ENCODE results near the gene CARNS1. TPM values are rescaled to one million over a fixed set of nuclear protein-coding genes. Genes with fewer than 3 reads are reported as not detected.

Gene CARNS1
- polyA plus RNA-seq, 1 donor (not counting 4 experiments of a cell fraction or from before 2014, with no cell fraction given), result not detected

- FAIRE-seq, result no peak
- Histone ChIP-seq H3K27me3 (ENCODE audit: control insufficient read depth, extremely low read depth, insufficient read depth, low read length) (no peaks in the 10 kb centered on the region), H3K36me3 (ENCODE audit: control insufficient read depth in 2 of 2, extremely low read depth in 1 of 2, insufficient read depth in 2 of 2, low read length in 2 of 2) (no peaks in the 10 kb centered on the region), H4K20me1 (ENCODE audit: control insufficient read depth, extremely low read depth, insufficient read depth, low read length) (no peaks in the 10 kb centered on the region), H2AFZ (ENCODE audit: control insufficient read depth, low read length) (no peak overlapping the region), H3K9me3 (ENCODE audit: control insufficient read depth, low read depth, low read length) (no peaks in the 10 kb centered on the region), H3K79me2 (ENCODE audit: control insufficient read depth, insufficient read depth, low read length) (no peaks in the 10 kb centered on the region), H3K4me3 (ENCODE audit: control insufficient read depth in 2 of 3, extremely low read depth in 1 of 3, insufficient read depth in 2 of 3, low read depth in 1 of 3, low read length in 3 of 3) (no peak overlapping the region), H3K9me1 (ENCODE audit: control insufficient read depth, extremely low read depth, insufficient read depth, low read length) (no peaks in the 10 kb centered on the region), H3K4me2 (ENCODE audit: control insufficient read depth, extremely low read depth, insufficient read depth, low read depth, low read length) (no peak overlapping the region), H3K4me1 (ENCODE audit: control insufficient read depth, extremely low read depth, insufficient read depth, low read length) (peaks cover 42% of the 10 kb centered on the region), H3K9ac (ENCODE audit: control insufficient read depth, extremely low read depth, insufficient read depth, low read length) (no peak overlapping the region), H3K27ac (ENCODE audit: control insufficient read depth, insufficient read depth, low read length) (no peak overlapping the region)
- TF ChIP-seq CTCF (optimal IDR thresholded peaks at IDR 0.05 in 1 of 3, IDR thresholded peaks at IDR 0.05 in 1 of 3, conservative IDR thresholded peaks at IDR 0.05 in 1 of 3; ENCODE audit: extremely low read depth in 1 of 3, insufficient read depth in 2 of 3, low read length in 3 of 3), result no peak
- no peak for TF ChIP-seq EZH2 (IDR thresholded peaks at IDR 0.05; ENCODE audit: low read length)
- DNase-seq (ENCODE audit: low read depth, low spot score), result no peak
- dilution Hi-C loops (cut with MboI; ENCODE audit: extremely low pct_ligation_motif_present, low sequenced_read_pairs), result no loop called here
These were observed 38.3 kb upstream of the CARNS1 start for GRCh38 chr11:67376873-67377808.

- Histone ChIP-seq H3K36me3 (ENCODE audit: control insufficient read depth in 2 of 2, extremely low read depth in 1 of 2, insufficient read depth in 2 of 2, low read length in 2 of 2) (no peaks in the 10 kb centered on the region), H3K79me2 (ENCODE audit: control insufficient read depth, insufficient read depth, low read length) (no peaks in the 10 kb centered on the region), H2AFZ (ENCODE audit: control insufficient read depth, low read length) (no peak overlapping the region), H3K4me3 (ENCODE audit: control insufficient read depth in 2 of 3, extremely low read depth in 1 of 3, insufficient read depth in 2 of 3, low read depth in 1 of 3, low read length in 3 of 3) (no peak overlapping the region), H3K4me1 (ENCODE audit: control insufficient read depth, extremely low read depth, insufficient read depth, low read length) (peaks cover 45% of the 10 kb centered on the region), H3K9me1 (ENCODE audit: control insufficient read depth, extremely low read depth, insufficient read depth, low read length) (no peaks in the 10 kb centered on the region), H3K27me3 (ENCODE audit: control insufficient read depth, extremely low read depth, insufficient read depth, low read length) (no peaks in the 10 kb centered on the region), H3K9ac (ENCODE audit: control insufficient read depth, extremely low read depth, insufficient read depth, low read length) (no peak overlapping the region), H3K4me2 (ENCODE audit: control insufficient read depth, extremely low read depth, insufficient read depth, low read depth, low read length) (no peak overlapping the region), H4K20me1 (ENCODE audit: control insufficient read depth, extremely low read depth, insufficient read depth, low read length) (no peaks in the 10 kb centered on the region), H3K9me3 (ENCODE audit: control insufficient read depth, low read depth, low read length) (no peaks in the 10 kb centered on the region), H3K27ac (ENCODE audit: control insufficient read depth, insufficient read depth, low read length) (no peak overlapping the region)
- DNase-seq (ENCODE audit: low read depth, low spot score) (no peak), FAIRE-seq (no peak)
- dilution Hi-C loops (cut with MboI; ENCODE audit: extremely low pct_ligation_motif_present, low sequenced_read_pairs), result no loop called here
- no peak for TF ChIP-seq EZH2 (IDR thresholded peaks at IDR 0.05; ENCODE audit: low read length)
- TF ChIP-seq CTCF (optimal IDR thresholded peaks at IDR 0.05 in 1 of 3, IDR thresholded peaks at IDR 0.05 in 1 of 3, conservative IDR thresholded peaks at IDR 0.05 in 1 of 3; ENCODE audit: extremely low read depth in 1 of 3, insufficient read depth in 2 of 3, low read length in 3 of 3), result no peak
These were observed 36.9 kb upstream of the CARNS1 start for GRCh38 chr11:67378544-67378943.

All from keratinocyte (primary cell).